H9 (cell line): ENCODE results near the gene IL1RAPL2. TPM values are rescaled to one million over a fixed set of nuclear protein-coding genes. Genes with fewer than 3 reads are reported as not detected.

Source experiments
- DNase-seq: peaks from one replicate; pipeline ENCODE4 v3.0.0-alpha.2; 2017
- H2AFZ ChIP-seq: one replicate; pipeline ENCODE4 v1.6.1; 2013; ENCODE audit warnings: mild to moderate bottlenecking, low read length, control low read depth, moderate library complexity
- H2AK5ac ChIP-seq: 2 replicates; pipeline ENCODE4 v1.6.1; 2013; ENCODE audit warnings: low read length, control low read depth, mixed read lengths; ENCODE audit not compliant: insufficient read length
- H2BK120ac ChIP-seq: one replicate; pipeline ENCODE4 v1.6.1; 2013; ENCODE audit warnings: low read depth, mild to moderate bottlenecking, low read length, control low read depth, inconsistent platforms; ENCODE audit not compliant: poor library complexity, severe bottlenecking
- H2BK12ac ChIP-seq: 2 replicates; pipeline ENCODE4 v1.6.1; 2013; ENCODE audit warnings: low read length, control low read depth, mixed read lengths, low read depth; ENCODE audit not compliant: insufficient read length
- H2BK15ac ChIP-seq: 2 replicates; pipeline ENCODE4 v1.6.1; 2013; ENCODE audit warnings: low read depth, low read length, control low read depth
- H2BK20ac ChIP-seq: one replicate; pipeline ENCODE4 v1.6.1; 2013; ENCODE audit warnings: low read depth, mild to moderate bottlenecking, low read length, control low read depth, inconsistent platforms; ENCODE audit not compliant: poor library complexity, severe bottlenecking
- H2BK5ac ChIP-seq: 2 replicates; pipeline ENCODE4 v1.6.1; 2013; ENCODE audit warnings: low read length, control low read depth, mixed read lengths; ENCODE audit not compliant: insufficient read length
- H3K14ac ChIP-seq: 2 replicates; pipeline ENCODE4 v1.6.1; 2013; ENCODE audit warnings: low read length, control low read depth; ENCODE audit not compliant: insufficient read depth
- H3K18ac ChIP-seq: 2 replicates; pipeline ENCODE4 v1.6.1; 2013; ENCODE audit warnings: low read depth, mild to moderate bottlenecking, mixed read lengths, low read length, control low read depth; ENCODE audit not compliant: insufficient read length
- H3K23ac ChIP-seq: 2 replicates; pipeline ENCODE4 v1.6.1; 2013; ENCODE audit warnings: low read length, control low read depth, mixed read lengths, low read depth; ENCODE audit not compliant: insufficient read length
- H3K23me2 ChIP-seq: 2 replicates; pipeline ENCODE4 v1.6.1; 2013; ENCODE audit warnings: low read depth, mild to moderate bottlenecking, mixed read lengths, low read length, control low read depth; ENCODE audit not compliant: insufficient read length, poor library complexity, severe bottlenecking
- H3K27ac ChIP-seq: 2 replicates; pipeline ENCODE4 v1.5.1; 2013; ENCODE audit warnings: low read length, control low read depth, mixed read lengths, low read depth; ENCODE audit not compliant: insufficient read length
- H3K27me3 ChIP-seq: 2 replicates; pipeline ENCODE4 v1.6.1; 2013; ENCODE audit warnings: low read length, control low read depth, inconsistent platforms; ENCODE audit not compliant: insufficient read depth
- H3K4ac ChIP-seq: 2 replicates; pipeline ENCODE4 v1.6.1; 2013; ENCODE audit warnings: low read depth, mild to moderate bottlenecking, control low read depth, inconsistent platforms, low read length, moderate library complexity
- H3K4me1 ChIP-seq: 2 replicates; pipeline ENCODE4 v1.6.1; 2013; ENCODE audit warnings: low read length, control low read depth, inconsistent platforms; ENCODE audit not compliant: insufficient read depth
- H3K4me2 ChIP-seq: 2 replicates; pipeline ENCODE4 v1.6.1; 2013; ENCODE audit warnings: low read length, control low read depth, mixed read lengths; ENCODE audit not compliant: insufficient read length, insufficient read depth
- H3K56ac ChIP-seq: 2 replicates; pipeline ENCODE4 v1.6.1; 2013; ENCODE audit warnings: low read depth, mild to moderate bottlenecking, mixed read lengths, low read length, control low read depth; ENCODE audit not compliant: insufficient read length
- H3K79me1 ChIP-seq: 2 replicates; pipeline ENCODE4 v1.6.1; 2013; ENCODE audit warnings: low read depth, mild to moderate bottlenecking, moderate library complexity, low read length, control low read depth, inconsistent platforms; ENCODE audit not compliant: insufficient read depth, poor library complexity, severe bottlenecking
- H3K79me2 ChIP-seq: 2 replicates; pipeline ENCODE4 v1.6.1; 2013; ENCODE audit warnings: low read length, control low read depth, inconsistent platforms; ENCODE audit not compliant: insufficient read depth
- H3K9ac ChIP-seq: 2 replicates; pipeline ENCODE4 v1.6.1; 2013; ENCODE audit warnings: low read length, control low read depth, mixed read lengths; ENCODE audit not compliant: insufficient read length; ENCODE audit errors: extremely low read depth
- H3K9me3 ChIP-seq: one replicate; pipeline ENCODE4 v1.6.1; 2013; ENCODE audit warnings: low read depth, low read length, inconsistent platforms; ENCODE audit not compliant: control insufficient read depth
- H3T11ph ChIP-seq: one replicate; pipeline ENCODE4 v1.6.1; 2013; ENCODE audit warnings: mild to moderate bottlenecking, low read length, control low read depth, inconsistent platforms
- H4K20me1 ChIP-seq: one replicate; pipeline ENCODE4 v1.6.1; 2013; ENCODE audit not compliant: control insufficient read depth, insufficient read length, insufficient read depth
- H4K5ac ChIP-seq: 2 replicates; pipeline ENCODE4 v1.6.1; 2013; ENCODE audit warnings: low read depth, mild to moderate bottlenecking, mixed read lengths, low read length, control low read depth; ENCODE audit not compliant: insufficient read length
- H4K8ac ChIP-seq: replicated peaks from 2 replicates; pipeline ENCODE4 v1.6.1; 2013; ENCODE audit warnings: low read length, control low read depth, mixed read lengths, low read depth; ENCODE audit not compliant: insufficient read length
- H4K91ac ChIP-seq: 2 replicates; pipeline ENCODE4 v1.6.1; 2013; ENCODE audit warnings: low read depth, mild to moderate bottlenecking, moderate library complexity, mixed read lengths, low read length, control low read depth; ENCODE audit not compliant: insufficient read length
- H3K27ac Mint-ChIP-seq, 3 experiments: 2 replicates in 2 of 3; 3 replicates in 1 of 3; pipeline ENCODE4 v1.8.0; 2020 to 2021; ENCODE audit warnings: mixed read lengths in 3 of 3, mild to moderate bottlenecking in 1 of 3, moderate library complexity in 1 of 3
- H3K27me3 Mint-ChIP-seq: 2 replicates; pipeline ENCODE4 v1.8.0; 2021; ENCODE audit warnings: low read depth, mild to moderate bottlenecking, moderate library complexity, mixed read lengths
- H3K36me3 Mint-ChIP-seq, 3 experiments: 2 replicates in 2 of 3; 3 replicates in 1 of 3; pipeline ENCODE4 v1.8.0; 2020 to 2021; ENCODE audit warnings: low read depth in 3 of 3, mixed read lengths in 3 of 3; ENCODE audit not compliant: insufficient read depth in 1 of 3
- H3K4me1 Mint-ChIP-seq, 2 experiments: 2 replicates each; pipeline ENCODE4 v1.8.0; 2020; ENCODE audit warnings: mixed read lengths in 2 of 2
- H3K4me3 Mint-ChIP-seq, 2 experiments: 2 replicates in 1 of 2; 3 replicates in 1 of 2; pipeline ENCODE4 v1.8.0; 2020 to 2021; ENCODE audit warnings: mild to moderate bottlenecking in 2 of 2, mixed read lengths in 2 of 2, moderate library complexity in 1 of 2
- H3K9me3 Mint-ChIP-seq, 2 experiments: 2 replicates in 1 of 2; 3 replicates in 1 of 2; pipeline ENCODE4 v1.8.0; 2020; ENCODE audit warnings: mild to moderate bottlenecking in 2 of 2, mixed read lengths in 2 of 2, moderate library complexity in 1 of 2
- CTCF ChIP-seq: fragments of 200-600 bp; sonication (generic); conservative IDR thresholded peaks from 3 replicates; pipeline ENCODE4 v1.8.0; 2021; ENCODE audit warnings: antibody characterized with exemption, mild to moderate bottlenecking
- WGBS: extraction: QIAGEN DNeasy Blood & Tissue Kit; methylation state at CpG from one replicate; pipeline ENCODE4 v1.1.7; 2013; ENCODE audit warnings: missing lambda C conversion rate, low lambda C conversion rate, mixed read lengths; ENCODE audit not compliant: insufficient read length; ENCODE audit errors: extremely low coverage; 5-methylcytosine and 5-hydroxymethylcytosine counted together
- total RNA-seq: library from RNA; stranded (reverse); gene quantifications from 2 replicates; pipeline ENCODE4 v1.2.1, GENCODE V29; 2021

IL1RAPL2 gene
- total RNA-seq, 1 experiment from 2014 or later, result not detected

- Mint-ChIP-seq H3K27me3 (no peaks in the 10 kb centered on the region), H3K36me3 (no peaks in the 10 kb centered on the region; a peak in 1 of 7 replicates), H3K9me3 (peaks cover 0 to 39% of the 10 kb centered on the region in 2 experiments; a peak in 2 of 5 replicates), H3K27ac (no peak overlapping the region), H3K4me1 (no peaks in the 10 kb centered on the region), H3K4me3 (no peak overlapping the region)
- Histone ChIP-seq H3K9me3 (peaks cover 9% of the 10 kb centered on the region), H3K14ac (no peak overlapping the region), H3K23ac (no peak overlapping the region), H3K4ac (no peak overlapping the region), H3K23me2 (no peaks in the 10 kb centered on the region), H3K56ac (no peak overlapping the region), H2BK15ac (no peak overlapping the region), H4K5ac (no peak overlapping the region), H2BK120ac (no peak overlapping the region), H4K8ac (no peak overlapping the region), H4K91ac (no peak overlapping the region), H3K9ac (no peak overlapping the region), H3K18ac (no peak overlapping the region), H2BK12ac (no peak overlapping the region), H3K79me1 (no peaks in the 10 kb centered on the region), H3K79me2 (no peaks in the 10 kb centered on the region), H4K20me1 (no peaks in the 10 kb centered on the region), H3K4me2 (no peak overlapping the region), H3T11ph (no peak overlapping the region), H2BK20ac (no peak overlapping the region), H2AFZ (no peak overlapping the region), H2AK5ac (no peak overlapping the region), H3K27me3 (no peaks in the 10 kb centered on the region), H3K27ac (no peak overlapping the region), H2BK5ac (no peak overlapping the region), H3K4me1 (no peaks in the 10 kb centered on the region)
- TF ChIP-seq CTCF, result no peak
- no peak for DNase-seq
- WGBS, result no CpG with 5 or more reads among the region's 1 CpG
Measured at GRCh38 chrX:104972737-104973136, 406.7 kb downstream of the IL1RAPL2 start.
